ENCODE results near the gene ANKRD63. TPM values are rescaled to one million over a fixed set of nuclear protein-coding genes. Genes with fewer than 3 reads are reported as not detected.

The ANKRD63 gene
- total RNA-seq, 1 experiment from 2014 or later, result 0.46 TPM

GRCh38 chr15:40265875-40266274, 17.0 kb downstream of the ANKRD63 start:
- H3K27ac ChIP-seq (ENCODE audit: insufficient read length, low read depth, low read length), result no peak overlapping the region
- no peak overlapping the region for H3K4ac ChIP-seq (ENCODE audit: low read depth, low read length)
- H3K4me1 Mint-ChIP-seq, result peaks cover 15 to 31% of the 10 kb centered on the region in 2 experiments
- no peak overlapping the region for H2AFZ ChIP-seq (ENCODE audit: low read length)
- H2BK5ac ChIP-seq (ENCODE audit: insufficient read length, low read length), result no peak overlapping the region
- no peak overlapping the region for H3K4me2 ChIP-seq (ENCODE audit: insufficient read depth, insufficient read length, low read length)
- H2BK20ac ChIP-seq (ENCODE audit: low read depth, low read length, poor library complexity, severe bottlenecking), result no peak overlapping the region
- H3K18ac ChIP-seq (ENCODE audit: insufficient read length, low read depth, low read length), result no peak overlapping the region
- no peaks in the 10 kb centered on the region for H3K27me3 ChIP-seq (ENCODE audit: insufficient read depth, low read length)
- DNase-seq, result no peak
- H3K23me2 ChIP-seq (ENCODE audit: insufficient read length, low read depth, low read length, poor library complexity, severe bottlenecking), result no peaks in the 10 kb centered on the region
- no peak overlapping the region for H4K5ac ChIP-seq (ENCODE audit: insufficient read length, low read depth, low read length)
- H3K4me3 Mint-ChIP-seq, result no peak overlapping the region
- no peak overlapping the region for H3T11ph ChIP-seq (ENCODE audit: low read length)
- no peak overlapping the region for H2BK120ac ChIP-seq (ENCODE audit: low read depth, low read length, poor library complexity, severe bottlenecking)
- H3K23ac ChIP-seq (ENCODE audit: insufficient read length, low read depth, low read length), result no peak overlapping the region
- no peak overlapping the region for H2BK15ac ChIP-seq (ENCODE audit: low read depth, low read length)
- no peak overlapping the region for H2AK5ac ChIP-seq (ENCODE audit: insufficient read length, low read length)
- H3K9me3 Mint-ChIP-seq, result no peaks in the 10 kb centered on the region; a peak in 1 of 5 replicates
- H3K14ac ChIP-seq (ENCODE audit: insufficient read depth, low read length), result no peak overlapping the region
- no peaks in the 10 kb centered on the region for H3K79me1 ChIP-seq (ENCODE audit: insufficient read depth, low read depth, low read length, poor library complexity, severe bottlenecking)
- H3K27ac Mint-ChIP-seq, result no peak overlapping the region
- H4K8ac ChIP-seq (replicated peaks; ENCODE audit: insufficient read length, low read depth, low read length), result no peak overlapping the region
- no peak for TF ChIP-seq CTCF (conservative IDR thresholded peaks at IDR 0.05)
- H4K91ac ChIP-seq (ENCODE audit: insufficient read length, low read depth, low read length), result no peak overlapping the region
- H4K20me1 ChIP-seq (ENCODE audit: control insufficient read depth, insufficient read depth, insufficient read length), result no peaks in the 10 kb centered on the region
- no CpG with 5 or more reads among the region's 20 CpGs for WGBS (ENCODE audit: extremely low coverage, insufficient read length, low lambda C conversion rate)
- no peak overlapping the region for H2BK12ac ChIP-seq (ENCODE audit: insufficient read length, low read depth, low read length)
- H3K9me3 ChIP-seq (ENCODE audit: control insufficient read depth, low read depth, low read length), result no peaks in the 10 kb centered on the region
- no peaks in the 10 kb centered on the region for H3K79me2 ChIP-seq (ENCODE audit: insufficient read depth, low read length)
- no peaks in the 10 kb centered on the region; the same call in 1 of the 2 replicates for H3K27me3 Mint-ChIP-seq (ENCODE audit: low read depth)
- no peaks in the 10 kb centered on the region; a peak in 2 of 7 replicates for H3K36me3 Mint-ChIP-seq (ENCODE audit: insufficient read depth in 1 of 3, low read depth in 3 of 3)
- H3K9ac ChIP-seq (ENCODE audit: extremely low read depth, insufficient read length, low read length), result no peak overlapping the region
- no peaks in the 10 kb centered on the region for H3K4me1 ChIP-seq (ENCODE audit: insufficient read depth, low read length)
- H3K56ac ChIP-seq (ENCODE audit: insufficient read length, low read depth, low read length), result no peak overlapping the region
